HG02610 (cell line): ENCODE data around the gene FAM20C.

Experiments
- ATAC-seq: cut with Tn5 transposase; IDR thresholded peaks from one replicate; pipeline ENCODE4 v1.9.1; 2021; ENCODE audit warnings: mild to moderate bottlenecking, moderate library complexity; ENCODE audit not compliant: unreplicated experiment

FAM20C gene

GRCh38 chr7:266851-267840, 74.8 kb downstream of the FAM20C start:
- ATAC-seq: no peak

- ATAC-seq: no peak
Measured at GRCh38 chr7:268991-269390, 76.6 kb downstream of the FAM20C start.

- ATAC-seq: no peak
Measured at GRCh38 chr7:269721-270120, 77.3 kb downstream of the FAM20C start.

- ATAC-seq: no peak
Measured at GRCh38 chr7:270351-270983, 78.1 kb downstream of the FAM20C start.

- ATAC-seq: no peak
Measured at GRCh38 chr7:271266-272107, 79.1 kb downstream of the FAM20C start.

GRCh38 chr7:272108-272615, 79.8 kb downstream of the FAM20C start:
- ATAC-seq: no peak

GRCh38 chr7:272631-273030, 80.3 kb downstream of the FAM20C start:
- ATAC-seq: no peak

GRCh38 chr7:273327-273726, 81.0 kb downstream of the FAM20C start:
- no peak for ATAC-seq

- no peak for ATAC-seq
Measured at GRCh38 chr7:274266-274665, 81.9 kb downstream of the FAM20C start.

GRCh38 chr7:276230-276835, 84.0 kb downstream of the FAM20C start:
- no peak for ATAC-seq

GRCh38 chr7:277228-277627, 84.9 kb downstream of the FAM20C start:
- no peak for ATAC-seq

GRCh38 chr7:278081-278480, 85.7 kb downstream of the FAM20C start:
- no peak for ATAC-seq

GRCh38 chr7:279821-280220, 87.5 kb downstream of the FAM20C start:
- ATAC-seq: no peak

GRCh38 chr7:280461-280860, 88.1 kb downstream of the FAM20C start:
- ATAC-seq: no peak

GRCh38 chr7:281637-282036, 89.3 kb downstream of the FAM20C start:
- no peak for ATAC-seq

- no peak for ATAC-seq
Measured at GRCh38 chr7:282621-283020, 90.2 kb downstream of the FAM20C start.

- no peak for ATAC-seq
Measured at GRCh38 chr7:284762-285722, 92.7 kb downstream of the FAM20C start.

GRCh38 chr7:285731-286130, 93.4 kb downstream of the FAM20C start:
- ATAC-seq: no peak

GRCh38 chr7:286266-286665, 93.9 kb downstream of the FAM20C start:
- no peak for ATAC-seq
